ENCODE measurements around the gene NPM1.

DNA sequence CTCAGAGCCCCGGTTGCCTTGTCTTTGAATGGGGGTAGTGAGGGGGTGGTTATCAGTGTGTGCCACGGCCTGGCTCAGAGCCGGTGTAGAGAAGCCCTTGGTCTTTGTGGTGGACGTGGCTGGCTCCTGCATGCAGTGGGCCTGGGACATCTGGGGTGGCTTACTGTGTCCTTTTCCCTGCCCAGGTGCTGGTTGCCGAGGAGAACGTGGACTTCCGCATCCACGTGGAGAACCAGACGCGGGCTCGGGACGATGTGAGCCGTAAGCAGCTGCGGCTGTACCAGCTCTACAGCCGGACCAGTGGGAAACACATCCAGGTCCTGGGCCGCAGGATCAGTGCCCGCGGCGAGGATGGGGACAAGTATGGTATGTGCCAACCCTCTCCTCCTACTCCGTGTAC lies 48.3 kb downstream of the NPM1 start:
- TF ChIP-seq CTCF (IDR thresholded peaks at IDR 0.05) (no peak), POLR2A (IDR thresholded peaks at IDR 0.05) (no peak)

All from uterus (tissue), 2 donors.